ENCODE results near the gene IGSF3.
"Not testable (repeated sequence)": the region's sequence is repeated elsewhere in the genome, so short reads cannot be mapped to it uniquely, and the experiment has no call there.

Gene IGSF3

GRCh38 chr1:116684575-116684974 lies 17.0 kb upstream of the IGSF3 start:
- DNase-seq, result no peak

- DNase-seq, result no peak
Observed at GRCh38 chr1:116682641-116683221, 15.2 kb upstream of the IGSF3 start.

GRCh38 chr1:116681343-116681899 lies 13.9 kb upstream of the IGSF3 start:
- no peak for DNase-seq

- DNase-seq, result no peak
Observed at GRCh38 chr1:116680752-116681151, 13.2 kb upstream of the IGSF3 start.

- DNase-seq, result no peak
Observed at GRCh38 chr1:116679828-116680628, 12.5 kb upstream of the IGSF3 start.

GRCh38 chr1:116679091-116679827 lies 11.7 kb upstream of the IGSF3 start:
- DNase-seq, result no peak

- no peak for DNase-seq
Observed at GRCh38 chr1:116678732-116679090, 11.2 kb upstream of the IGSF3 start.

GRCh38 chr1:116677474-116678062 lies 10.0 kb upstream of the IGSF3 start:
- no peak for DNase-seq

- no peak for DNase-seq
Observed at GRCh38 chr1:116676291-116676690, 8.8 kb upstream of the IGSF3 start.

GRCh38 chr1:116674751-116675150 lies 7.2 kb upstream of the IGSF3 start:
- no peak for DNase-seq

- no peak for DNase-seq
Observed at GRCh38 chr1:116674011-116674531, 6.5 kb upstream of the IGSF3 start.

GRCh38 chr1:116671912-116672311 lies 4.4 kb upstream of the IGSF3 start:
- no peak for DNase-seq

- no peak for DNase-seq
Observed at GRCh38 chr1:116671072-116671760, 3.7 kb upstream of the IGSF3 start.

GRCh38 chr1:116668277-116668676 lies 744 bp upstream of the IGSF3 start:
- no peak for DNase-seq

GRCh38 chr1:116667078-116667574 lies 407 bp downstream of the IGSF3 start:
- no peak for DNase-seq

- DNase-seq, result no peak
Observed at GRCh38 chr1:116666187-116667077, 1.1 kb downstream of the IGSF3 start.

GRCh38 chr1:116664978-116665371 lies 2.6 kb downstream of the IGSF3 start:
- DNase-seq, result no peak

- DNase-seq, result no peak
Observed at GRCh38 chr1:116664366-116664977, 3.1 kb downstream of the IGSF3 start.

GRCh38 chr1:116663821-116664220 lies 3.7 kb downstream of the IGSF3 start:
- no peak for DNase-seq

- no peak for DNase-seq
Observed at GRCh38 chr1:116661633-116662032, 5.9 kb downstream of the IGSF3 start.

- not testable (repeated sequence) for DNase-seq
Observed at GRCh38 chr1:116658645-116659044, 8.9 kb downstream of the IGSF3 start.
